Jurkat, Clone E6-1 (cell line): ENCODE measurements around the gene TPCN2.

Source experiments
- DNase-seq: peaks from one replicate; pipeline ENCODE4 v3.0.0-alpha.2; 2011; ENCODE audit warnings: low read depth, low spot score
- H3K4me3 ChIP-seq: 2 replicates; pipeline ENCODE4 v1.5.1; 2011; ENCODE audit warnings: mild to moderate bottlenecking, low read length, control low read depth, moderate library complexity

TPCN2 gene

DNA sequence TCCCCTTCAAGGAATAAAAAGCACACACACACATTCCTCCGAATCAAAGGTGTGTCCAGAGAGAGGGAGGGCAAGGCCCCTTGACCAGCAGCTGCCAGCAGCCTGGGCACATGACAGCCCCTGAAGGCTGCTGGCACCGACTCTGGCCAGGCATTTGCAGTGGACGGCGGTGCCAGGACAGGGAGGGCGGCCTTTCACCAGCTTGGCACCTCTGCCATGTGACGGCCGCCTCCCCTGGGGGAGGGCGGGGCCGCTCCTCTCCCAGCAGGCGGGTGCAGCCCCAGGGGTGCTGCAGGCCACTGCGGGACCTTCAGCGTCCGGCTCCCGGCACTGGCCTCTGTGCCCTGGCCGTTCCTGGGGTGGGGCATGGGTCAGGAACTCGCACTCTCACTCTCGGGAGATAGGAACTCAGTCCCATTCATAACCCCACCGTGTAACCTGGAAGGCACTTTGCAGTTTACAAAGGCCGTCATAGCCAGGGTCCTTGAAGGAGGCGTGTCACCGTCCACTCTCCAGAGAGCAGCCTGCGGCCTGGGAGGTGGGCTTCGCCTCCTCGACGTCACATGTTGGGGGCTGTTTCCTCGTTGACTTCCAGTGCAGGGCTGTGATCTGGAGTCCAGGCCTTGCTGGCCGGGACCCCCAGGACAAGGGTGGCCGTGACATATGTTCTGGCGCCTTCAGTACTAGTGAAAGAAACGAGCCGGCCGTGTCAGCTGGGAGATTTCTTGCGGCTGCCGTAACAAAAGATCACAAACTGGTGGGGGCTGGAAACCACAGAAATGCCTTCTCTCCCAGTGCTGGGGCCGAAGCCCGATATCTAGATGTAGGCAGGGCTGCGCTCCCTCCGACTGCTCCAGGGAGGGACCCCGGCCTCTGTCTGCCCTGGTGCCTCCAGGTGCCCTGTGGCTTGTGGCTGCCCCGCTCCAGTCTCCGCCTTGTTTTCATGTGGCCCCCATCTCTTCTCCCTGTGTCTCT is 67.1 kb downstream of the TPCN2 start:
- DNase-seq: no peak
- no peak overlapping the region for H3K4me3 ChIP-seq

DNA sequence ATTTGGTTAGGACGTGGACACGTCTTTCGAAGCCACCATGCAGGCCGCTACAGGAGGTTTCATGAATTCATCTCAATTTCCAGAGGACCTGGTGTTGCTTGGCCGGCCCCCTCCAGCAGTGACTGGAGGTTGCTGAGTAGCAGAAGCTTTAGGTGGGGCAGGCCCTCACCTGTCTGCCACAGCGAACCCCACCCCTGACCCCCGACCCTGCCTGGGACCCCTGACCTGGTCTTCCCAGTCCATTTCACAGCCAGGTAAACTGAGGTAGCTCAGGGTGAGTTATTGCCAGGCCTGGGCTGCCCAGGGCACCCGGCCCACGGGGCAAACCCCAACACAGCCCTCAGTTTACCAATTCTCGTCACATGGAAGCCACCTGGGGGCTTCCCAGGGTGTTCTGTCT is 67.9 kb downstream of the TPCN2 start:
- DNase-seq: no peak
- no peak overlapping the region for H3K4me3 ChIP-seq

DNA sequence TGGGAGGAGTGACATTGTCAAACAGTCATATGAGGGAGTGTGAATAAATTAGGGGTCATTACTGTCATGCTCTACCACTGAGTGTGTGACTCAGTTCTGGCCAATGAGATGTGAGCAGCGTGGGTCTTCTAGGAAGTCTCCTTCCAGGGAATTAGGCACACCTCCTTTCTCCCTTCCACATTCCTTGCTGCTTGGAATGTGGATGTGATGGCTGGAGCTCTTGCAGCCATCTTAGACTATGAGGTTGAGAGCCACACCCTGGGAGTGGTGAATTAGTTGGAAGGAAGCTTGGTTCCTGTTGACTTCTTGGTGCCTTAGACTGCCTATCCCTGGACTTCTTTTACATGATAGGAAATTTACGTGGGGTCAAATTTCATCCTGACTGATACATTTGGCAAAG is 70.5 kb downstream of the TPCN2 start:
- no peak for DNase-seq

DNA sequence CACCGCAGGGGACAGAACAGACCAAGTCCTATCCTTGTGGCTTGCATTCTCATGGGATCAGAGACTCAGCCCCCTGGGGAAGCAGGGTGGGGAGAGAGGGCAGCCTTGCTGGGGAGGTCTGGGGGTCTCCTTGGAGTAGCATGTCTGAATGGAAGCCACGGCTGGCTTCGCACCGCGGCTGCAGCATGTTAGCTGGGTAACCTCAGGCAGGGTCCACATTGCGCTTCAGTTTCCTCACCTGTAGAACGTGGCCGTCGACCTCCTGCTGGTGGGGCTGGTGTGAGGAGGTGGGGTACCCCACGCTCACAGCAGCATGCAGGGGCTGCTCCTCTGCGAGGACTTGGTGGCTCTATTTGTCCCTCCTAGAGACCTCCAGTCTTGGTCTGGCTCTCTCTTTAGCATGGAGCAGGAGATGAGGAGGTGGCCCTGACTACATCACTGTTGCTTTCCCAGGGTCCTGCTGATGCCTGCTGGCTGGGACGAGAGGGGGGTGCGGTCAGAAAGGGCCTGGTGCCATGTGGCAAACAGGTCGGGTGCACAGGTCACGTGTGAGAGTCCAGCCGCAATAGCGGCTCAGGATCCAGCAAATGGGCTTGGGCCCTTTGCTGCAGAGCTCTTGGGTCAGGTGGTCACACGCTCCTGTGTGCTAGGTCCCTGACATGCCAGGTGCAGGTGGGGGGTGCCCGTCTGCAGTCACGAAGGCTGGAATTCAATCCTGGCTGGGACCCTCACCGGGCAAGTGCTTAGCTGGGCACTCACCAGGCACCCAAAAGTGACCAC is 71.6 kb downstream of the TPCN2 start:
- no peak overlapping the region for H3K4me3 ChIP-seq
- DNase-seq: no peak

More for the DNA sequence above, 70.5 kb downstream of the TPCN2 start:
- H3K4me3 ChIP-seq: no peak overlapping the region

DNA sequence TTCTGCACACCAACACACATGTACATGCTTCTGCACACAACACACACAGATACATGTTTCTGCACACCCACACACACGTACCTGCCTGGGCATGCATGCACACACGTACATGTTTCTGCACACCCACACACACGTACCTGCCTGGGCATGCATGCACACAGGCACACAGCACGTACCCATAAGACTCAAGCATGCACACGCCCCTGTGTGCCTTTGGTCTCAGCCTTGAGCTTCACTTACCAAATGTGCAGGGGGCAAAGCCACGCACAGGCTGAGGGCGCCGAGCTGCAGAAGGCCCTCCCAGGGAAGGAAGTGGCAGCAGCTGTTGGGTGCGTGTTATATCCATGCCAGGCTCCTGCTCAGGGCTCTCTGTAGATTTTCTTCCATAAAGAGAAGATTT is 72.3 kb downstream of the TPCN2 start:
- no peak overlapping the region for H3K4me3 ChIP-seq
- DNase-seq: no peak

DNA sequence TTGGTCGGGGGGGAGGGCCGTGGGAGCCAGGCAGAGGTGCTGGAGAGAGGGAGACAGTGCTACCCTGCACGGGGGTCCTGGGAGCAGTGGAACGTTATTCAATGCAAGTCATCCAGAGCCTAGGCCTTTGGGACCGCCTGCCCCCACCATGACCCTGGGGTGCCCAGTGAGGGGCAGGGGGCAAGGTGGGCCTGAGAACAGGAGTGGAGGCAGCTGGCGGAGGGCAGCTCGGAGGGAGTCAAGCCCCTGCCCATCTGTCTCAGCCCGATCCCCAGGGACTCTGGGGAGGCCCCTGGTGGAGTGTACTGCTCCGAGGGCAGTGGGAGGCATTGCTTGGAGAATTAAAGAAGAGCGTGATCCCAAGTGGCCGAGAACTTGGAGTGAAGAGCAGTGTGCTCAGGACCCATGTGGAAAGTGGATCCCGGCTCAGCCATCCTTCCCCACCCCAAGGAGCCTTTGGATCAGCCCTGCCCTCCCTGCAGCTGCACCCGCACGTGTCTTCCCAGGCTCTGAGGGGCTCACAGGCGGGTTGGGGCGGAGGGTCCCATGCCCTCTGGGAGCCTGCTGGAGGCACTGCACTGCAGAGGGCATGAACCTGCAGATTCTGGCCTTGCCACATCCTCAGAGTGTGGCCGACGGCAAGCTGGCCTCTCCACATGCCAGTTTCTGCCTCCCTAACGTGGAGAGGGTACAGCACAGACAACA is 73.0 kb downstream of the TPCN2 start:
- no peak for DNase-seq
- no peak overlapping the region for H3K4me3 ChIP-seq

DNA sequence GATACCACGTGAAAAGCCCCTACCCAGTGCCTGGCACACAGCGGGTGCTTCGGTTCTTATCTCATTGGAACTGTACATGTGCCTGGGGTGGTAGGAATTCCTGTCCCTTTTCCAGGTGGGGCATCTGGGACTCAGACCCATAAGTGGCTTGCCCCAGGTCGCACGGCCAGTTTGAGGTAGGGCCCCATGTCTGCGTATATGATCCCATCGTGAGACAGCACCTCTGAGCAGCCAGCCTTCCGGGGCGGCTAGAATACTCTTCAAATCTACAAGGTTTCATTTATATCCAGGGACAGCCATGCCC is 73.5 kb downstream of the TPCN2 start:
- no peak for DNase-seq

DNA sequence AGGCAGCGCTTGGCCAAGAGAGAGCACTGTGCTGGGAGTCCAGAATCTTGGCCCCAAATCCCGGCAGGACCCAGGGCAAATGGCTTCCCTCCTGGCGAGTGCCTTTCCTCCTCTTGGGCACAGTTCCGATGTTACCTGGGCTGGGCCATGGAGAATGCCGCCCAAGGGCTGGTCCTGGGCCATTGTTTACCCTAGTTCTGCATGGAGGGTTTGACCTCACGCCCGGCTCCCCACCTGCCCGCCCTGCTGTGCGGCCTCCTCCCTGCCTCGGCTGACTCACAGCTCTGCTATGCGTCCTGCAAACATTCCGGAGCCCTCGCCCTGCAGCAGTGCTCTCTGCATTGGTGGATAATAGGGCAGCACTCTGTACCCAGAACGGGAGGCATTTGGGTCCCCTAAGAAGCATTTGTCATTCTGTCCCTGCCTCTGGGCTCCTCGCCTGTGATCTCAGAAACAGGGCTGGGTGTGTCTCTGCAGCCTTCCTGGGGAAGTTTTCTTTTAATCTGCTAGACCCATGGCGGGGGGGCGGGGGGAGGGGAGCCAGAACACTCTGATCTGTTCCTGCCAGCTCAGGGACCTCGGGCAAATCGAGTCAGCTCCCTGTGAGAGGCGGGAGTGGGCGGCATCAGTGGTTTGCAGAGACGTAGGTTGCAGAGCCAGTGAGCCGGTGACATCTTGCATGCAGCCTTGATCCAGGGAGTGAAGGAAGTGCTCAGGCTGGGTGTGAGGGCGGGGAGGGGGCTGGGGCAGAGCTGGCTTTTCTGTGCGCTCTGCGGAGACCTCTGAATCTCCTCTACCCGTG is 74.1 kb downstream of the TPCN2 start:
- no peak overlapping the region for H3K4me3 ChIP-seq
- no peak for DNase-seq

More for the DNA sequence above, 73.5 kb downstream of the TPCN2 start:
- no peak overlapping the region for H3K4me3 ChIP-seq

DNA sequence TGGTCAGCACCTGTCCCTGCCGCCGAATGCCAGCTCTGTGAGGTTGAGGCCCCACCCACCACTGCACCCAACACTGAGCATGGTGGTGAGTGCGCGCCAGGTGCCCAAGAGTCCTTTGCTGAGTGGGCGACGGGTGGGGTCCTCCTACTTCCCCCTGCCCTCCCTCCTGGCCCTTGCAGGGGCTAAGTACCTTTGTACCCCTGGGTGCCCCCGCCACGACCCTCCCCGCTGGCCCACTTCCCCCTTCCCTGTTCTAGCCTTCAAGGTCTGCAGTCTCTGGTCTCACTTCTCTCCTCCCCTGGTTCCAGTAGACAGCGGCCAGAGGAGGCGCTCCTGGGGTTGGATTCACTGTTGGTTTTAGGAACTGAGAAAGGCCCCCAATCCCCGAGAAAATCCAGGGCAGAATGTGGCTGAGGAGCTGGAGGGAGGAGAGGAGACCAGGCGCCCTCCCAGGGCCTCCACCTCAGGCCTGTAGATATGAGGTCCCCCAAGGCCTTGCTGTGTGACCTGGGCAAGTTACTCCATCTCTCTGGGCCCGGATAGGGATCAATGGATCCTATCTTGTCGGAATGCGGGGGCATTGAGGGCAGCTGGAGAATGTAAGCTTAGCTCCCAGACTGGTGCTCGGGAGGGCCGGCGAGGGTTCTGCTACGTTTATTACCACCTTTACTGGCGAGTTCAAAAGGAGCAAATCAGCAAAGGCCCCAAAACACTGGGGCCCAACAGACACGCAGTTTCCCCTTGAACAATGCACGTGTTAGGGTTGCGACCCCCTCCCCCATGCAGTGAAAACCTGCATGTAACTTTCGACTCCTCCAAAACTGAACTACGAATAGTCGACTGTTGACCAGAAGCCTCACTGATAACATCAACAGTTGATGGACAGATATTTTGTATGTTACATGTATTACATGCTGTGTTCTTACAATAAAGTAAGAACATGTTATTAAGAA is 75.1 kb downstream of the TPCN2 start:
- H3K4me3 ChIP-seq: no peak overlapping the region
- DNase-seq: no peak

DNA sequence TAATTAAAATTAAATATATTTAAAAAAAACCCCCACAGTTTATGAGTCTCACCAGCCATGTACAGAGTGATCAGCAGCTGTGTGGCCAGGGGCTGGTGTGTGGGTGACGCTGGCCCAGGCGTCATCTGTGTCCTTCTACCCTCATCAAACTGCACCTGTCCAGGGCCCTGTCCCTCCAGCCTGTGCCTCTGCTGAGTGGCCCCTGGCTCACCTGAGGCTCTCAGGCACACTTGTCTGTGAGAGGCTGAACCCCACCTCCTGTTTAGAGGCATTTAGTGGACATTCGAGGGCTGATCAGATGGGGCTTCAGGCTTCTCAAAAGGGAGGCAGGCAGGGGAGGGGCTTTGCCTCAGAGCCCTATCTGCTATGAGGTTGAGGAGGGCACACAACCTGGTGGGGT is 77.1 kb downstream of the TPCN2 start:
- no peak overlapping the region for H3K4me3 ChIP-seq
- DNase-seq: no peak

DNA sequence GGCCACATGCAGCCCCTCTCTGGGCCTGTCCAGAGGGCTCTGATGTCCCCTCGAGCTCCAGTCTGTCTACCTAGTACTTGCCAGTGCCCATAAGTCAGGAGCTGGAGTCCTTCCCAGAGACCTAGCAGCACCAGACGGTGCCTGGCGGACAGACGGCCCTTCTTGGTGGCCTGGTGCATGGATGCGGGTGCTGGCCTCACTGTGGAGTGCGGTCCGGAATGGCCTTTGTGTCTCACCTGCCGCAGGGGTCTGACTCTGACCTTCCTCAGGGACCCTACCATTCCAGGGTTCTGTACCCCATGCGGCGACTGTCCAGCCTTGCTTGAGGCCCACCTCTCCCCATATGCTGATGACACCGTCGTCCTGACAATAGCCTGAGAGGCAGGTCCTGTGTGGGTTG is 77.6 kb downstream of the TPCN2 start:
- no peak overlapping the region for H3K4me3 ChIP-seq
- DNase-seq: no peak

DNA sequence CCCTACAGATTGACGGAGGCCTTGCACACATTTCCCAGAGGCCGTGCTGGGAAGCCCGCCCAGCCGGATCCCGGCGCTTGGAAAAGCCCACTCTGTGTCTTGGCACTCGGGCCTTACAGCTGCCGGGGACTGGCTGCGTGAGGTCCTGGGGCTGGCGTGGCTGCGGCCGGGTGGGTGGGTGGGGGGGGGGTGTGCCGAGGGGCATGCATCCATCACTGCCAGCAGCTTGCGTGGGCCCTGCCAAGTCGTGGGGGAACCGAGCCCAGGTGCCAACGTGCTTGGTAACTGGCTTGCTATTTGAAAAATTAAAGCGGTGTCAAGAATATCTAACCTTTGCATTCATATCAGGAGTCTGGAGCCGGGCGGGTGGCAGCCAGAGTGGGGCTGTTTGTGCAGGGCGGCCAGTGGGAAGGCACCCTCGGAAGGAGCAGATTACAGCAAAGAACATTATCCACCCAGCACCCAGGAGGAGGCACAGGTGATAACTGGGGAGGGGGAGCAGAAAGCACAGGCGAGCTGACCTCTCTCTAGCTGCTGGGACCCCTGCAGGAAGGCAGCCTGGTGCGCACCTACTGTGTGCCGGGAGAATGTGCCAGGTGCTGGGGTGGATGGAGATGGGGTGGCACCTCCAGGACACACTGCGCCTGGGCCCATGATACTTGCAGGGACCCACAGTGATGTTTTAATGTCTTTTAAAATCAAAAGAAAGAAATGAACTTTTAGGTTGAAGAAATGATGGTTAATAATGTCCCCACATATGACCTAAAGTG is 78.5 kb downstream of the TPCN2 start:
- DNase-seq: no peak
- no peak overlapping the region for H3K4me3 ChIP-seq

DNA sequence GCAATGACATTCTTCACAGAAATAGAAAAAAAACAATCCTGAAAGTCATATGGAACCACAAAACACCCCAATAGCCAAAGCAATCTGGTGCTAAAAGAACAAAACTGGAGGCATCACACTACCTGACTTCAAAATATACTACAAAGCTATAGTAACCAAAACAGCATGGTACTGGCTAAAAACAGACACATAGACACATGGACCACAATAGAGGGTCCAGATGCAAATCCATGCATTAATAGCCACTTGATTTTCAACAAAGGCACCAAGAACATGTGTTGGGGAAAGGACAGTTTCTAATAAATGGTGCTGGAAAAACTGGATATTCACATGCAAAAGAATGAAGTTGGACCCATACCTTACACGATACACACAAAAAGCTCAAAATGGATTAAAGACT is 79.2 kb downstream of the TPCN2 start:
- H3K4me3 ChIP-seq: no peak overlapping the region
- no peak for DNase-seq

DNA sequence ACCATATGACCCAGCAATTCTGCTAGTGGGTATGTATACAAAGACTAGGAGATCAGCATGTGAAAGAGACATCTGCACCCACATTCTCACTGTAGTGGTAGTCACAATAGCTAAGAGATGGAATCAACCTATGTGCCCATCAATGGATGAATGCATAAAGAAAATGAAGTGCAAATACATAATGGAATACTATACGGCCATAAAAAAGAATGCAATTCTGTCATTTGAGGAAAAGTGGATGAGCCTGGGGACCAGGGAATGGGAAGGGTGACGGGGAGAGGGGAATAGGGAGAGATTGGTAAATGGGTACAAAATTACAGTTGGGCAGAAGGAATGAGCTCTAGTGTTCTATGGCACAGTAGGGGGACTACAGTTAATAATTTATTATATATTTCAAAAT is 80.3 kb downstream of the TPCN2 start:
- no peak overlapping the region for H3K4me3 ChIP-seq

DNA sequence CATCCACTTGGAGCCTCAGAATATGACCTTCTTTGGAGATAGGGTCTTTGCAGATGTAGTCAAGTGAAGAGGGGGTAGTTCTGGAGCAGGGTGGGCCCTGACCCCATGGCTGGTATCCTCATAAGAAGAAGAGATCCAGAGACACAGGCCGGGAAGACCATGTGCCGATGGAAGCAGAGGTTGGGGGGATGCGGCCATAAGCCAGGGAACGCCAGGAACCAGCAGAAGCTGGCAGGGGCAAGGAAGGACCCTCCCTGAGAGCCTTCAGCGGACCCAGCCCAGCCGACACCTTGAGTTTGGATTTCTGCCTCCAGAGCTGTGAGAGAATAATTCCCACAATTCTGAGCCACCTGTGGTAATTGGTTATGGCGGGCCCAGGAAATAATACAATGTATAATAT is 80.9 kb downstream of the TPCN2 start:
- no peak overlapping the region for H3K4me3 ChIP-seq
- no peak for DNase-seq

More for the DNA sequence above, 80.3 kb downstream of the TPCN2 start:
- no peak for DNase-seq

DNA sequence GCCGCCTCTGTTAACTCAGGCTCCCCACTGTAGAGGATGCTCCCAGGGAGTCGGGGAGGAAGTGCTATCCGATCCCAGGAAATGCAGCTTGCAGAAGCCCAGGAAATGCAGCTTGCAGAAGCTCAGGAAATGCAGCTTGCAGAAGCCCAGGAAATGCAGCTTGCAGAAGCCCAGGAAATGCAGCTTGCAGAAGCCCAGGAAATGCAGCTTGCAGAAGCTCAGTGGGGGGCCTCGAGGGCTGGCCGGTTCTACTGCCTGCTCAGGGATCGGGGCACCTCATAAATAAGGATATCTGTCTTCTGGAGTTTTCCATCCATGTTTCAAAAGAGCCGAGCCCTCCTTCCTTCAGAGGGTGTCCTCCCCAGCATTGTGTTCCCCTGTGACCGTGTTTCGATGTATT is 81.9 kb downstream of the TPCN2 start:
- H3K4me3 ChIP-seq: no peak overlapping the region
- DNase-seq: no peak

DNA sequence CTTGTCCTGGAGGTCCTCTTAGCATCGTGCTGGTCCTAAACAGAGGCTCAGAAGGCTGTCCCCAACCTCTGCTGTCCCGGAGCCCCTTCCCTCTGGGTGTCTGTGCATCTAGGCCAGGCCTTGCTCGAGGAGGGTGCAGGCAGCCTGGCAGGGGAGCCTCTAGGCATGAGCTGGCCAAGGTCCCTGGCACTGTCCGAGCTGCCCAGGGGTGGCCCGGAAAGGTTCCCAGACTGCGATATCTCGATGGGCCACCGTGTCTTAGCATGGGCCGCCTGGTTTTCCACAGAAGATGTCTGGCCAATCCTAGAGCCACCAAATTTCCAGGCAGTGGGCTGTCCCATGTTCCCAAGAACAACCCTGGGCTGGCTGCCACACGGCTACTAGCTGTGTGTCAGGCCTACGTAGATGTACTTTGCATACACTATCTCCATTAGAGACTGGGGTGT is 82.4 kb downstream of the TPCN2 start:
- DNase-seq: no peak
- no peak overlapping the region for H3K4me3 ChIP-seq
